CD4-positive, alpha-beta T cell (primary cell): Measurements from ENCODE around the gene ATP10A. TPM values are rescaled to one million over a fixed set of nuclear protein-coding genes. Genes with fewer than 3 reads are reported as not detected.

ENCODE experiments used
- ATAC-seq: fragments of 200-7000 bp; cut with Tn5 transposase; one replicate; pipeline ENCODE4 v1.10.0; 2022; ENCODE audit warnings: mild to moderate bottlenecking; ENCODE audit not compliant: poor library complexity
- CTCF ChIA-PET: fragments of 350-600 bp; sonication (Branson Sonifier 250); formaldehyde crosslinking; loops from one replicate; lab custom pipeline; 2021; ENCODE audit warnings: antibody characterized with exemption, inconsistent platforms; lab: Charles Lee
- POLR2A ChIA-PET: fragments of 350-600 bp; sonication (Branson Sonifier 250); formaldehyde crosslinking; loops from one replicate; lab custom pipeline; 2021; ENCODE audit warnings: antibody characterized with exemption, inconsistent platforms; lab: Charles Lee
- DNase-seq, 14 experiments: peaks; one replicate each; pipeline ENCODE4 v3.0.0-alpha.2; 2013 to 2020; ENCODE audit warnings: mixed read lengths in 2 of 14
- H3K27ac ChIP-seq, 2 donors: one replicate each; pipeline versions ENCODE4 v1.5.1 to v1.7.0; 2013; ENCODE audit warnings: low read length in 2 of 2, low read depth in 1 of 2, mild to moderate bottlenecking in 1 of 2
- H3K27me3 ChIP-seq, 2 experiments: 1 replicate in 1 of 2; 2 replicates in 1 of 2; pipeline versions ENCODE4 v1.6.1 to v1.7.0; 2013; ENCODE audit warnings: low read length in 2 of 2, control low read depth in 1 of 2, mild to moderate bottlenecking in 1 of 2, moderate library complexity in 1 of 2; ENCODE audit not compliant: insufficient read depth in 2 of 2, control insufficient read depth in 1 of 2
- H3K36me3 ChIP-seq: one replicate; pipeline ENCODE4 v1.6.1; 2013; ENCODE audit warnings: low read length, control low read depth; ENCODE audit not compliant: insufficient read depth
- H3K4me1 ChIP-seq: one replicate; pipeline ENCODE4 v1.6.1; 2013; ENCODE audit warnings: low read length, control low read depth; ENCODE audit not compliant: insufficient read depth
- H3K4me3 ChIP-seq: one replicate; pipeline ENCODE4 v1.5.1; 2013; ENCODE audit warnings: mild to moderate bottlenecking, low read length, moderate library complexity
- H3K9me3 ChIP-seq, 2 experiments: 1 replicate in 1 of 2; 2 replicates in 1 of 2; pipeline versions ENCODE4 v1.6.1 to v1.7.0; 2013; ENCODE audit warnings: low read length in 2 of 2, mild to moderate bottlenecking in 2 of 2, control low read depth in 1 of 2, moderate library complexity in 1 of 2; ENCODE audit not compliant: control insufficient read depth in 1 of 2, insufficient read depth in 1 of 2
- H3K27ac Mint-ChIP-seq: one replicate; pipeline ENCODE4 v1.8.0; 2020; ENCODE audit warnings: mixed read lengths
- H3K27me3 Mint-ChIP-seq: one replicate; pipeline ENCODE4 v1.8.0; 2021; ENCODE audit warnings: mixed read lengths
- H3K36me3 Mint-ChIP-seq: one replicate; pipeline ENCODE4 v1.8.0; 2021; ENCODE audit warnings: low read depth, mixed read lengths
- H3K4me1 Mint-ChIP-seq: one replicate; pipeline ENCODE4 v1.8.0; 2021; ENCODE audit warnings: low read depth, mixed read lengths
- H3K4me3 Mint-ChIP-seq: one replicate; pipeline ENCODE4 v1.8.0; 2020; ENCODE audit warnings: mild to moderate bottlenecking, mixed read lengths
- H3K9me3 Mint-ChIP-seq: one replicate; pipeline ENCODE4 v1.8.0; 2020; ENCODE audit warnings: mixed read lengths
- CTCF ChIP-seq: fragments of 200-600 bp; IDR thresholded peaks from one replicate; pipeline ENCODE4 v1.8.0; 2022; ENCODE audit warnings: antibody characterized with exemption, mild to moderate bottlenecking
- intact Hi-C, 2 experiments: fragments of 100-400 bp; cut with DNase I in 1 of 2; cut with micrococcal nuclease in 1 of 2; formaldehyde crosslinking; loops; one replicate each; pipeline versions ENCODE4 v1.15.1 to v1.9.0; 2023 to 2025; cut with DNase I, micrococcal nuclease
- total RNA-seq, 174 experiments: library from RNA in 2 of 174; stranded (reverse) in 2 of 174; gene quantifications; one replicate each; pipeline ENCODE4 v1.2.3 and lab custom pipeline; 2021 to 2026

The ATP10A gene
- total RNA-seq, 2 experiments from 2014 or later = 30.0 to 30.4 TPM

- peaks cover 74% of the 10 kb centered on the region for H3K4me1 Mint-ChIP-seq
These were observed 50.3 kb downstream of the ATP10A start for GRCh38 chr15:25812845-25813244.

GRCh38 chr15:25812073-25812472 lies 51.1 kb downstream of the ATP10A start:
- intact Hi-C loops = loop anchor here (5.0 kb wide), 2 partner anchors 35 to 50 kb away; partner anchors contain the start of gene ATP10A (in 1 of the 2)
- POLR2A ChIA-PET = interaction anchor here (1.2 to 4.3 kb wide), 6 partner anchors 11 to 49 kb away, joined by 3 to 43 read pairs (median 6); partner anchors contain the start of gene ATP10A

More at GRCh38 chr15:25812845-25813244, 50.3 kb downstream of the ATP10A start:
- Mint-ChIP-seq H3K27ac (peak overlapping the region; percentile 92), H3K27me3 (no peaks in the 10 kb centered on the region), H3K36me3 (no peaks in the 10 kb centered on the region), H3K4me3 (peak overlapping the region; percentile 50), H3K9me3 (no peaks in the 10 kb centered on the region)
- ChIA-PET CTCF (interaction anchor here (0.8 kb wide), 1 partner anchor 121 kb away, joined by 3 read pairs; no protein-coding TSS in a partner anchor), POLR2A (interaction anchor here (0.7 to 4.3 kb wide), 7 partner anchors 10 to 48 kb away, joined by 3 to 43 read pairs (median 5); partner anchors contain the start of gene ATP10A)
- H3K4me3 ChIP-seq = no peak overlapping the region
- no peak for TF ChIP-seq CTCF
- intact Hi-C loops = loop anchor here (5.0 kb wide), 2 partner anchors 34 to 49 kb away; partner anchors contain the start of gene ATP10A (in 1 of the 2)
- DNase-seq (no peak), ATAC-seq (no peak)
- peak overlapping the region in 1 of 2 donors; percentile 32 for H3K27ac ChIP-seq
- peaks cover 42% of the 10 kb centered on the region for H3K4me1 ChIP-seq
- no peaks in the 10 kb centered on the region for H3K9me3 ChIP-seq
- H3K36me3 ChIP-seq = no peaks in the 10 kb centered on the region
- H3K27me3 ChIP-seq = no peaks in the 10 kb centered on the region

GRCh38 chr15:25811481-25811906 lies 51.6 kb downstream of the ATP10A start:
- no peaks in the 10 kb centered on the region for H3K27me3 ChIP-seq
- H3K9me3 Mint-ChIP-seq = no peaks in the 10 kb centered on the region
- ChIA-PET POLR2A (interaction anchor here (0.6 to 4.3 kb wide), 7 partner anchors 8 to 50 kb away, joined by 3 to 43 read pairs (median 5); partner anchors contain the start of gene ATP10A), CTCF (no interaction called here)
- H3K36me3 Mint-ChIP-seq = no peaks in the 10 kb centered on the region
- DNase-seq (peak in 5 of 14 experiments; percentile 8 to 44 (median 38)), ATAC-seq (peak; percentile 11)
- H3K27ac ChIP-seq = peak overlapping the region; percentile 25 to 54
- peaks cover 42% of the 10 kb centered on the region for H3K4me1 ChIP-seq
- peak overlapping the region; percentile 79 for H3K4me3 Mint-ChIP-seq
- peak overlapping the region; percentile 92 for H3K27ac Mint-ChIP-seq
- no peaks in the 10 kb centered on the region for H3K27me3 Mint-ChIP-seq
- H3K4me3 ChIP-seq = peak overlapping the region; percentile 3
- TF ChIP-seq CTCF = no peak
- no peaks in the 10 kb centered on the region for H3K9me3 ChIP-seq
- intact Hi-C loops = loop anchor here (2.0 to 5.0 kb wide), 3 partner anchors 36 to 51 kb away; partner anchors contain the start of gene ATP10A (in 1 of the 2)
- H3K4me1 Mint-ChIP-seq = peaks cover 73% of the 10 kb centered on the region
- peaks cover 4% of the 10 kb centered on the region for H3K36me3 ChIP-seq

More at GRCh38 chr15:25812073-25812472, 51.1 kb downstream of the ATP10A start:
- Mint-ChIP-seq H3K4me1 (peaks cover 73% of the 10 kb centered on the region), H3K4me3 (peak overlapping the region; percentile 79), H3K27me3 (no peaks in the 10 kb centered on the region), H3K36me3 (no peaks in the 10 kb centered on the region), H3K9me3 (no peaks in the 10 kb centered on the region), H3K27ac (peak overlapping the region; percentile 92)
- Histone ChIP-seq H3K27me3 (no peaks in the 10 kb centered on the region), H3K4me1 (peaks cover 42% of the 10 kb centered on the region), H3K36me3 (peaks cover under 1% of the 10 kb centered on the region), H3K4me3 (peak overlapping the region; percentile 3), H3K27ac (peak overlapping the region in 1 of 2 donors; percentile 54), H3K9me3 (no peaks in the 10 kb centered on the region)
- CTCF ChIA-PET = interaction anchor here (0.8 kb wide), 1 partner anchor 121 kb away, joined by 3 read pairs; no protein-coding TSS in a partner anchor
- TF ChIP-seq CTCF = no peak
- ATAC-seq (peak; percentile 59), DNase-seq (peak in 3 of 14 experiments; percentile 21 to 32 (median 26))
